ENCODE results near the gene RXFP4.
A peak's percentile ranks its signal among the peaks of the same experiment; 100 is the strongest.
"Not testable (repeated sequence)": the region's sequence is repeated elsewhere in the genome, so short reads cannot be mapped to it uniquely, and the experiment has no call there.

Gene RXFP4

GRCh38 chr1:155979597-155980343 lies 38.3 kb downstream of the RXFP4 start:
- DNase-seq = no peak

DNA sequence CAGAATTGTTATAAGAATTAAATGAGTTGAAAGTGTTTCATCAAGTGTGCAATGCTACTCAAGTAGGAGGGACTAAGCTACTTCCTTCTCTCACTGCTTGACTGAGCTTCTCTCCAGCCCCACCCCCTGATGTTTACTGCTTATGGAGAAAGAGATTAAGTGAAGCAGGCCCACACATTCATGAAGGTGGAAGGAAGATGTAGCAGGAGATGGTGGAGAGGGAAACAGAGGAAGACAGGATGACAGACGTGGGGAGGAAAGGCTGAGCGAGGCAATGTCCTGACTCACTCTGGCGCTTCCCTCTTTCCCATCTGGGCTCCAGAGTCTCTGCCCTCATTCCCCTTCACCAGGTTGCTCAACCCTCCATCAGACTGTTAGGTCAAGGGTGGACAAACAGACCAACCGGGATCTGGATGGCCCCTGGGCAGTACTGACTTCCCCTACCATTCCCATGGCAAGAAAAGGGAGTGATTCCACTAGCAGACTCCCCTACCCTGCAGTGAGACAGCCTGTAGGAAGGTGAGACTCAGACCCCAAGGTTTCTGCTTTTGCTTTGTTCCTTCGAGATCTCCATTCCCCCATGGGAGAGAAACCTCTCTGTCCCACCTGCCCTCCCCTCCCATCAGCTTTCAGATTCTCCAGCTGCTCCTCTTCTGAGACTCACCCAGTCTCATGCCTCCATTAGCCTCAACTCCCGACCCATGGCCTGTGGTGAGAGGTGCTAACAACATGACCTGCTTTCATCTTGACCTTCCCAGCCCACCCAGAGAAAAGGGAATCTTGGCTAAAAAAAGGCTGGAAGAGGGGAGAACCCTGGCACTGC lies 40.0 kb downstream of the RXFP4 start:
- no peak for DNase-seq

DNA sequence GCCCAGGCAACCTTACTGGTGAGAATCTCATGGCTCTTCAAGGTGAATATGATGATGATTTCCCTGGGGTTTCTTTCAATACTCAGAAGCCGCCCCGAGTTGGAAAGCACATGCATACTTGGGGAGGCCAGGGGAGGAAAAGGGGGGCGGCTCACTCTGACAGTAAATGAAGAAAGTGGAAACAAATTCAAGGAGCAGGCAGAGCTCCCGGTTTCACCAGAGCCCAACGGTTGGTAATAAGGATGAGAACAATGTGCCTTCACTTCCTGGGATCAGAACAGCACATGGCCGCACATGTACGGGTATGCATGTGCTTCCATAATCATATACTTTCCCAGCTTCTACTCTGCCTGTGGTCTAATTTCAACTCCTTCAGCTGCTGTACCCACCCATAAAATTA lies 40.7 kb downstream of the RXFP4 start:
- DNase-seq = no peak

GRCh38 chr1:155983191-155984024 lies 42.0 kb downstream of the RXFP4 start:
- DNase-seq = peak; percentile 91

- no peak for DNase-seq
Measured at GRCh38 chr1:155984341-155984740, 42.9 kb downstream of the RXFP4 start.

DNA sequence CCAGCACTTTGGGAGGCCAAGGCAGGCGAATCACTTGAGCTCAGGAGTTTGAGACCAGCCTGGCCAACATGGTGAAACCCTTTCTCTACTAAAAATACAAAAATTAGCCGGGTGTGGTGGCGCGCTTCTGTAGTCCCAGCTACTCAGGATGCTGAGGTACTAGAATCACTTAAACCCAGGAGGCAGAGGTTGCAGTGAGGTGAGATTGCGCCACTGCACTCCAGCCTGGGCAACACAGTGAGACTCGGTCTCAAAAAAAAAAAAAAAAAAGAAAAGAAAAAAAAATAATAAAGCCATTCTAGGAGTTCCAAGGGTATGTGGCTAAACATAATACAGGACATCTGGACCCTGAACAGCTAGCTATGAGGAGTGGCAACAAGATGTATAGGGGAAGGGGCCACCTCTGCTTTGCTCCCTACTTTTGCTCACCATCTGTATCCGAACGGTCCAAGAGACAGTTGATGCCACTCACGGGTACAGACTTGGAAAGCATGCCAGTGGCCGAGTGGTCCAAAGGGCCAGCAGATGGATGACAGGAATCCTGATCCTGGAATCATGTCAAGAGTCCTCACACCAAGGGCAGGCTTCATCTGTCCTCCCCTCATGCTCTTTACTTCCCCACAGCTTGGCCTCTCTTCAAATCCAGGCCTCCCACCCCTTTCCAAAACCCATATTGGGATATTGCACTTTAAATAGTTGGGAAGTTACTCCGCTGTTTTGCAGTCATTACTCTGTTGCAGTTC lies 43.6 kb downstream of the RXFP4 start:
- not testable (repeated sequence) for DNase-seq

- peak; percentile 42 for DNase-seq
Measured at GRCh38 chr1:155989242-155990004, 48.0 kb downstream of the RXFP4 start.

GRCh38 chr1:155990005-155990739 lies 48.7 kb downstream of the RXFP4 start:
- DNase-seq = no peak

Measured in amniotic stem cell (primary cell).